Kidney capillary endothelial cell (primary cell): Measurements from ENCODE around the gene PTPRN2.

Experiments
- DNase-seq: peaks from one replicate; pipeline ENCODE4 v3.0.0-alpha.2; 2018; ENCODE audit warnings: low spot score

Gene PTPRN2

GRCh38 chr7:158133515-158134271, 453.9 kb downstream of the PTPRN2 start:
- DNase-seq: no peak

- DNase-seq: no peak
Measured at GRCh38 chr7:158133057-158133456, 454.6 kb downstream of the PTPRN2 start.

- DNase-seq: no peak
Measured at GRCh38 chr7:158130023-158130409, 457.6 kb downstream of the PTPRN2 start.

GRCh38 chr7:158129037-158130022, 458.3 kb downstream of the PTPRN2 start:
- DNase-seq: no peak

GRCh38 chr7:158128572-158128971, 459.1 kb downstream of the PTPRN2 start:
- no peak for DNase-seq

GRCh38 chr7:158127241-158127640, 460.4 kb downstream of the PTPRN2 start:
- no peak for DNase-seq

- no peak for DNase-seq
Measured at GRCh38 chr7:158126661-158127060, 461.0 kb downstream of the PTPRN2 start.

GRCh38 chr7:158125721-158126120, 461.9 kb downstream of the PTPRN2 start:
- no peak for DNase-seq

GRCh38 chr7:158125091-158125490, 462.5 kb downstream of the PTPRN2 start:
- DNase-seq: no peak

GRCh38 chr7:158124671-158125079, 462.9 kb downstream of the PTPRN2 start:
- DNase-seq: no peak

GRCh38 chr7:158123753-158124152, 463.9 kb downstream of the PTPRN2 start:
- DNase-seq: no peak

GRCh38 chr7:158123214-158123613, 464.4 kb downstream of the PTPRN2 start:
- DNase-seq: no peak

GRCh38 chr7:158121441-158122045, 466.1 kb downstream of the PTPRN2 start:
- DNase-seq: no peak

GRCh38 chr7:158120716-158121115, 466.9 kb downstream of the PTPRN2 start:
- DNase-seq: no peak

- no peak for DNase-seq
Measured at GRCh38 chr7:158120316-158120715, 467.3 kb downstream of the PTPRN2 start.

GRCh38 chr7:158117341-158118222, 470.0 kb downstream of the PTPRN2 start:
- no peak for DNase-seq

GRCh38 chr7:158116235-158116634, 471.4 kb downstream of the PTPRN2 start:
- no peak for DNase-seq

GRCh38 chr7:158114056-158114850, 473.4 kb downstream of the PTPRN2 start:
- DNase-seq: no peak

GRCh38 chr7:158113321-158114025, 474.1 kb downstream of the PTPRN2 start:
- DNase-seq: no peak
